Activated naive CD8-positive, alpha-beta T cell treated with anti-CD3 and anti-CD28 coated beads, Interleukin-2, amount 50 U/mL, for 16 hours (primary cell): ENCODE measurements around the gene ACADVL.

Source experiments
- DNase-seq: peaks from one replicate; pipeline ENCODE4 v3.0.0-alpha.2; 2020; ENCODE audit warnings: low read depth, low spot score

ACADVL gene

GRCh38 chr17:7191571-7192270 lies 28.0 kb upstream of the ACADVL start:
- DNase-seq, result no peak

GRCh38 chr17:7192271-7192937 lies 27.3 kb upstream of the ACADVL start:
- DNase-seq, result no peak

- no peak for DNase-seq
These were observed 23.8 kb upstream of the ACADVL start for GRCh38 chr17:7195971-7196370.

GRCh38 chr17:7196651-7197401 lies 22.9 kb upstream of the ACADVL start:
- DNase-seq, result no peak

- no peak for DNase-seq
These were observed 16.3 kb upstream of the ACADVL start for GRCh38 chr17:7203391-7203790.

GRCh38 chr17:7204336-7204735 lies 15.4 kb upstream of the ACADVL start:
- no peak for DNase-seq

- DNase-seq, result peak; percentile 84
These were observed 14.8 kb upstream of the ACADVL start for GRCh38 chr17:7204828-7205461.

- no peak for DNase-seq
These were observed 14.2 kb upstream of the ACADVL start for GRCh38 chr17:7205561-7205960.

GRCh38 chr17:7207120-7208001 lies 12.4 kb upstream of the ACADVL start:
- DNase-seq, result no peak

- no peak for DNase-seq
These were observed 11.6 kb upstream of the ACADVL start for GRCh38 chr17:7208027-7208571.

- no peak for DNase-seq
These were observed 10.8 kb upstream of the ACADVL start for GRCh38 chr17:7208754-7209460.

- DNase-seq, result no peak
These were observed 8.1 kb upstream of the ACADVL start for GRCh38 chr17:7211491-7212273.

- no peak for DNase-seq
These were observed 5.8 kb upstream of the ACADVL start for GRCh38 chr17:7213895-7214299.

- peak; percentile 100 for DNase-seq
These were observed 5.2 kb upstream of the ACADVL start for GRCh38 chr17:7214300-7215135.

GRCh38 chr17:7215136-7215638 lies 4.6 kb upstream of the ACADVL start:
- DNase-seq, result no peak

- DNase-seq, result no peak
These were observed 4.0 kb upstream of the ACADVL start for GRCh38 chr17:7215652-7216180.

- DNase-seq, result no peak
These were observed 3.3 kb upstream of the ACADVL start for GRCh38 chr17:7216242-7217112.
